B cell (primary cell): Measurements from ENCODE around the gene UGT1A9. TPM values are rescaled to one million over a fixed set of nuclear protein-coding genes. Genes with fewer than 3 reads are reported as not detected.

Source experiments
- ATAC-seq: fragments of 200-7000 bp; cut with Tn5 transposase; one replicate; pipeline ENCODE4 v1.10.0; 2021; ENCODE audit warnings: low read depth, mild to moderate bottlenecking, moderate number of reproducible peaks, moderate library complexity
- CTCF ChIA-PET: fragments of 350-600 bp; sonication (Branson Sonifier 250); formaldehyde crosslinking; loops from one replicate; lab custom pipeline; 2021; ENCODE audit warnings: antibody characterized with exemption, inconsistent platforms; lab: Charles Lee
- POLR2A ChIA-PET: fragments of 350-600 bp; sonication (Branson Sonifier 250); formaldehyde crosslinking; loops from one replicate; lab custom pipeline; 2021; ENCODE audit warnings: antibody characterized with exemption; lab: Charles Lee
- DNase-seq: peaks from one replicate; pipeline ENCODE4 v3.0.0; 2013
- H2AFZ ChIP-seq: 2 replicates; pipeline ENCODE4 v1.6.1; 2012; ENCODE audit warnings: mild to moderate bottlenecking, low read depth, low read length; ENCODE audit not compliant: insufficient read depth, poor library complexity, severe bottlenecking
- H3K27ac ChIP-seq, 2 donors: 1 replicate in 1 of 2; 2 replicates in 1 of 2; pipeline ENCODE4 v1.5.1; 2012 to 2013; ENCODE audit warnings: low read length in 2 of 2, mild to moderate bottlenecking in 2 of 2, moderate library complexity in 1 of 2
- H3K27me3 ChIP-seq, 4 experiments: fragments of 200-600 bp in 1 of 4; sonication (generic) in 1 of 4; replicated peaks in 1 of 4; 1 replicate in 2 of 4; 2 replicates in 2 of 4; pipeline versions ENCODE4 v1.6.1 to v1.7.0; 2013 to 2016; ENCODE audit warnings: low read length in 3 of 4, mild to moderate bottlenecking in 2 of 4, mixed read lengths in 1 of 4, moderate library complexity in 1 of 4; ENCODE audit not compliant: insufficient read depth in 4 of 4, control insufficient read depth in 3 of 4; ENCODE audit errors: control extremely low read depth in 1 of 4
- H3K36me3 ChIP-seq, 2 experiments: replicated peaks in 1 of 2; 1 replicate in 1 of 2; 2 replicates in 1 of 2; pipeline versions ENCODE4 v1.6.1 to v1.7.1; 2013; ENCODE audit warnings: low read length in 1 of 2; ENCODE audit not compliant: insufficient read depth in 2 of 2, control insufficient read depth in 1 of 2; ENCODE audit errors: control extremely low read depth in 1 of 2, extremely low read depth in 1 of 2
- H3K4me1 ChIP-seq, 2 donors: fragments of 200-600 bp in 1 of 2; sonication (generic) in 1 of 2; 1 replicate in 1 of 2; 2 replicates in 1 of 2; pipeline versions ENCODE4 v1.5.1 to v1.6.1; 2013 to 2017; ENCODE audit warnings: low read length in 2 of 2; ENCODE audit not compliant: control insufficient read depth in 2 of 2, insufficient read depth in 2 of 2
- H3K4me2 ChIP-seq: replicated peaks from 2 replicates; pipeline ENCODE3; 2012; ENCODE audit warnings: mild to moderate bottlenecking, low read depth, low read length; ENCODE audit not compliant: poor library complexity, severe bottlenecking
- H3K4me3 ChIP-seq, 5 experiments: fragments of 200-600 bp in 1 of 5; sonication (generic) in 1 of 5; 1 replicate in 3 of 5; 2 replicates in 2 of 5; pipeline versions ENCODE4 v1.5.1 to v1.7.0; 2011 to 2016; ENCODE audit warnings: low read length in 4 of 5, mild to moderate bottlenecking in 4 of 5, low read depth in 2 of 5, control low read depth in 1 of 5, moderate library complexity in 1 of 5; ENCODE audit not compliant: insufficient read depth in 1 of 5; ENCODE audit errors: control extremely low read depth in 1 of 5, extremely low read depth in 1 of 5
- H3K79me2 ChIP-seq: fragments of 200-600 bp; sonication (generic); one replicate; pipeline ENCODE4 v1.6.0; 2016; ENCODE audit warnings: low read length; ENCODE audit not compliant: control insufficient read depth, insufficient read depth
- H3K9ac ChIP-seq: fragments of 200-600 bp; sonication (generic); 2 replicates; pipeline ENCODE4 v1.6.1; 2017; ENCODE audit warnings: mild to moderate bottlenecking, low read length, moderate library complexity
- H3K9me3 ChIP-seq, 3 donors: one replicate each; pipeline versions ENCODE4 v1.6.1 to v1.7.1; 2013; ENCODE audit warnings: low read length in 2 of 3; ENCODE audit not compliant: control insufficient read depth in 2 of 3, insufficient read depth in 1 of 3; ENCODE audit errors: control extremely low read depth in 1 of 3
- H4K20me1 ChIP-seq: 2 replicates; pipeline ENCODE4 v1.6.0; 2012; ENCODE audit warnings: mild to moderate bottlenecking, low read length; ENCODE audit not compliant: insufficient read depth, control insufficient read depth, poor library complexity, severe bottlenecking
- H3K27ac Mint-ChIP-seq: one replicate; pipeline ENCODE4 v1.8.0; 2021; ENCODE audit warnings: mixed read lengths
- H3K27me3 Mint-ChIP-seq: one replicate; pipeline ENCODE4 v1.8.0; 2021; ENCODE audit warnings: mixed read lengths
- H3K4me1 Mint-ChIP-seq: one replicate; pipeline ENCODE4 v1.8.0; 2021; ENCODE audit warnings: mixed read lengths
- H3K4me3 Mint-ChIP-seq: one replicate; pipeline ENCODE4 v1.8.0; 2021; ENCODE audit warnings: mixed read lengths
- H3K9me3 Mint-ChIP-seq: one replicate; pipeline ENCODE4 v1.8.0; 2022; ENCODE audit warnings: mixed read lengths; ENCODE audit not compliant: insufficient read depth
- EZH2 ChIP-seq: IDR thresholded peaks from 2 replicates; pipeline ENCODE4 v1.6.1; 2012; ENCODE audit warnings: borderline replicate concordance, low read depth, mild to moderate bottlenecking, moderate library complexity, low read length; ENCODE audit not compliant: insufficient read depth, poor library complexity, severe bottlenecking
- WGBS: methylation state at CpG from one replicate; pipeline ENCODE4 v1.1.5; 2013; ENCODE audit warnings: missing lambda C conversion rate; ENCODE audit not compliant: insufficient coverage; 5-methylcytosine and 5-hydroxymethylcytosine counted together
- intact Hi-C: fragments of 100-400 bp; cut with micrococcal nuclease; formaldehyde crosslinking; loops from one replicate; pipeline ENCODE4 v1.10.0; 2022
- polyA plus RNA-seq: library from polyadenylated mRNA; depleted of rRNA; stranded (reverse); fragments of >200 nt; gene quantifications from 2 replicates; pipeline ENCODE4 v1.2.3, GENCODE V29; 2012
- total RNA-seq, 2 donors: library from RNA; stranded (reverse); fragments of 120-200 nt in 1 of 2; gene quantifications; 1 replicate in 1 of 2; 2 replicates in 1 of 2; pipeline versions ENCODE4 v1.2.3 to v1.2.4, GENCODE V29; 2013 to 2022
- TF ChIP-seq, protein P1 (sequence below): fragments of 200-600 bp; IDR thresholded peaks from one replicate; pipeline ENCODE4 v1.8.0; 2022; ENCODE audit warnings: antibody characterized with exemption, mild to moderate bottlenecking

The UGT1A9 gene
- total and polyA plus RNA-seq, 2 donors (not counting 1 experiment from before 2014, with no cell fraction given), result not detected

DNA sequence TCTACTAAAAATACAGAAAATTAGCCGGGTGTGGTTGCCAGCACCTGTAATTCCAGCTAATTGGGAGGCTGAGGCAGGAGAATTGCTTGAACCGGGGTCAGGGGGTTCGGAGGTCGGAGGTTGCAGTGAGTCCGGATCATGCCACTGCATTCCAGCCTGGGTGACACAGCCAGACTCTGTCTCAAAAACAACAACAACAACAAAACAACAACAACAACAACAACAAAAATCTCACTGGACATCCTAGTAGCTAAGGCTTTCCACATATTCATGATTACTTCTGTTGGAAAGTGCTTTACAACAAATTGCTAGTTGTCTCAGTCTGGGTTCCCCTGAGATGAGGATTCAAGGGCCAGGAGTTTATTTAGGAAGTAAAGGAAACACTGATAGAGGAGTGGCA is 102.2 kb downstream of the UGT1A9 start:
- no peak overlapping the region for H2AFZ ChIP-seq
- no peak overlapping the region for H3K4me3 ChIP-seq
- peaks cover 0 to 20% (median 8%) of the 10 kb centered on the region in 3 donors for H3K9me3 ChIP-seq
- DNase-seq (no peak), ATAC-seq (no peak)
- CTCF ChIA-PET, result no interaction called here
- H3K4me3 Mint-ChIP-seq, result no peak overlapping the region
- no peaks in the 10 kb centered on the region for H3K4me1 ChIP-seq
- TF ChIP-seq EZH2, result no peak
- TF ChIP-seq, protein P1, sequence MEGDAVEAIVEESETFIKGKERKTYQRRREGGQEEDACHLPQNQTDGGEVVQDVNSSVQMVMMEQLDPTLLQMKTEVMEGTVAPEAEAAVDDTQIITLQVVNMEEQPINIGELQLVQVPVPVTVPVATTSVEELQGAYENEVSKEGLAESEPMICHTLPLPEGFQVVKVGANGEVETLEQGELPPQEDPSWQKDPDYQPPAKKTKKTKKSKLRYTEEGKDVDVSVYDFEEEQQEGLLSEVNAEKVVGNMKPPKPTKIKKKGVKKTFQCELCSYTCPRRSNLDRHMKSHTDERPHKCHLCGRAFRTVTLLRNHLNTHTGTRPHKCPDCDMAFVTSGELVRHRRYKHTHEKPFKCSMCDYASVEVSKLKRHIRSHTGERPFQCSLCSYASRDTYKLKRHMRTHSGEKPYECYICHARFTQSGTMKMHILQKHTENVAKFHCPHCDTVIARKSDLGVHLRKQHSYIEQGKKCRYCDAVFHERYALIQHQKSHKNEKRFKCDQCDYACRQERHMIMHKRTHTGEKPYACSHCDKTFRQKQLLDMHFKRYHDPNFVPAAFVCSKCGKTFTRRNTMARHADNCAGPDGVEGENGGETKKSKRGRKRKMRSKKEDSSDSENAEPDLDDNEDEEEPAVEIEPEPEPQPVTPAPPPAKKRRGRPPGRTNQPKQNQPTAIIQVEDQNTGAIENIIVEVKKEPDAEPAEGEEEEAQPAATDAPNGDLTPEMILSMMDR, result no peak
- no peak overlapping the region for H3K4me2 ChIP-seq
- intact Hi-C loops, result no loop called here
- H3K27ac Mint-ChIP-seq, result no peak overlapping the region
- no peaks in the 10 kb centered on the region for H3K79me2 ChIP-seq
- peaks cover 17% of the 10 kb centered on the region for H3K27me3 Mint-ChIP-seq
- H3K36me3 ChIP-seq, result no peaks in the 10 kb centered on the region
- no peak overlapping the region for H3K27ac ChIP-seq
- H3K9me3 Mint-ChIP-seq, result peaks cover 7% of the 10 kb centered on the region
- no peaks in the 10 kb centered on the region for H3K4me1 Mint-ChIP-seq
- no peak overlapping the region for H3K9ac ChIP-seq
- H4K20me1 ChIP-seq, result no peaks in the 10 kb centered on the region
- peaks cover 0 to 8% (median 1%) of the 10 kb centered on the region in 4 experiments for H3K27me3 ChIP-seq
- 88% methylated on average over 4 of the region's 5 CpGs for WGBS
- POLR2A ChIA-PET, result no interaction called here

DNA sequence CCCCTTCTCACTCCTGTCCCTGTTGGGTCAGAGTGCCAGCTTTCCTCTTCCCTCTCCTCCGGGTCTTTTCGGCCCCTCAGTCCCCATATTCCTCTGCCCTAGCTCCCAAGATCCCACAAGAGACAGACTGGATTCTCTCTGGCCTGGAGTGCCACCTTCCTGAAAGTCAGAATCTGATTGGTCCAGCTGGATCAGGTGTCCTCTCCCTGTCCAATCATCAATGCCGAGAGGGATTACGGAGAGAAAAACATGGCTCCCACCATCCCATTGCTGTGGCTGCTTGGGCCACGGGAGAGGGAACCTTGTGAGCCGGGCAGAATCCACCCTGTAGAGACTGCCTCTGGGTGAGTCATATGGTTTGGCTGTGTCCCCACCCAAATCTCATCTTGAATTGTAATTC is 103.7 kb downstream of the UGT1A9 start:
- Histone ChIP-seq H2AFZ (no peak overlapping the region), H3K4me2 (no peak overlapping the region), H3K36me3 (no peaks in the 10 kb centered on the region), H4K20me1 (no peaks in the 10 kb centered on the region), H3K79me2 (no peaks in the 10 kb centered on the region), H3K27me3 (peaks cover 0 to 12% (median 1%) of the 10 kb centered on the region in 4 experiments), H3K27ac (no peak overlapping the region), H3K4me1 (no peaks in the 10 kb centered on the region), H3K9me3 (peaks cover 0 to 24% (median 8%) of the 10 kb centered on the region in 3 donors), H3K4me3 (no peak overlapping the region), H3K9ac (no peak overlapping the region)
- WGBS, result 96% methylated on average over 5 of the region's 6 CpGs
- ChIA-PET CTCF (no interaction called here), POLR2A (no interaction called here)
- ATAC-seq, result no peak
- H3K27me3 Mint-ChIP-seq, result peaks cover 18% of the 10 kb centered on the region
- H3K27ac Mint-ChIP-seq, result no peak overlapping the region
- TF ChIP-seq, protein P1, result no peak
- TF ChIP-seq EZH2, result no peak
- DNase-seq, result no peak
- H3K4me3 Mint-ChIP-seq, result no peak overlapping the region
- H3K4me1 Mint-ChIP-seq, result no peaks in the 10 kb centered on the region
- intact Hi-C loops, result no loop called here
- H3K9me3 Mint-ChIP-seq, result peaks cover 7% of the 10 kb centered on the region
